ENCODE data around the gene ZNF254.

ZNF254 gene

DNA sequence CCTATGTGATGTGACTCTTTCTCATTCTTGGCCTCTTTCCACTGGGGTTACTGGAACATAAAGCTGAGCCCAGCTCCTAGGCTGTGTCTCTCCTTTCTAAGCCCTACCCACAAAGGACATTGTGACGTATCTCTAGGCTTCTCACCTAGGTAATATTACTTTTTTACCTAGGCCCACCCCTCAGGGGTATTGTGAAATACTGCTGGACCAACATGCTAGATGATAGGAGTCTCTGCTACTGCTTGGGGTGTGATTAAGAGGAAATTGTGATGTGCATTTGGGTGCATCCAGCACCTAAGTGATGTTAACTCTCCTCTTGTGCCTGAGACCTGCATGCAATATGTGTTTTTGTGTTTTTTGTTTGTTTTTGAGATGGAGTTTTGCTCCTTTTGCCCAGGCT lies 22.8 kb upstream of the ZNF254 start:
- no peaks in the 10 kb centered on the region for H3K79me1 ChIP-seq (ENCODE audit: low read length)

DNA sequence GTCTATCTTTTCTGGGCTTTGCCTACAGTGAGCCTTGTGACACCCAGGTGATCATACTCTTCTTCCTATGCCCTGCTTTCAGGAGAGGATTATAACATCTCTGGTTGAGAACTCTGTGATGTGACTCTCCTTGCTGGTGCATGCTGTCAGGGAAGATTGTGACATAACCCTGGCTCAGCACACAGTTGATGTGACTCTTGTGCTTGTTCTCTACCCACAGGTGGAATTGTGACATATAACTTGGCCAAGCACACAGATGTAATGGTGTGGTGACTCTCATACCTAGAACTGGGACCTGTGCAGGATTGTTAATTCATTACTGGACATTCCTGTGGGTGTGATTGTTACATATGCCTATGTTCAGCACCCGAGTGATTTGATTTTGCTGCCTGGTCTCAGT lies 21.7 kb upstream of the ZNF254 start:
- Histone ChIP-seq H3K9me3 (ENCODE audit: insufficient read depth, low read depth, low read length) (no peaks in the 10 kb centered on the region), H3K79me2 (ENCODE audit: control insufficient read depth, insufficient read depth, low read length, poor library complexity) (no peaks in the 10 kb centered on the region), H3K9ac (ENCODE audit: low read length) (no peak overlapping the region), H3K27ac (ENCODE audit: low read depth, low read length) (no peak overlapping the region), H3K79me1 (ENCODE audit: low read length) (no peaks in the 10 kb centered on the region), H3K4me3 (ENCODE audit: low read depth, low read length) (no peak overlapping the region), H4K12ac (ENCODE audit: low read depth, low read length) (no peak overlapping the region), H2AFZ (ENCODE audit: insufficient read depth, low read length, poor library complexity) (no peak overlapping the region), H3K4me2 (ENCODE audit: low read length) (no peak overlapping the region), H3K36me3 (ENCODE audit: control insufficient read depth in 1 of 2, insufficient read depth in 2 of 2, low read length in 2 of 2) (peaks cover 10 to 43% of the 10 kb centered on the region in 2 experiments), H4K91ac (ENCODE audit: low read depth, low read length) (no peak overlapping the region), H2BK12ac (ENCODE audit: low read length) (no peak overlapping the region), H3K4ac (ENCODE audit: low read depth, low read length) (no peak overlapping the region), H3K4me1 (ENCODE audit: control insufficient read depth in 1 of 2, insufficient read depth in 2 of 2, low read length in 2 of 2) (no peaks in the 10 kb centered on the region), H3K14ac (ENCODE audit: low read length) (no peak overlapping the region), H3K27me3 (ENCODE audit: insufficient read depth, low read length) (no peaks in the 10 kb centered on the region), H4K8ac (ENCODE audit: low read depth, low read length) (no peak overlapping the region), H2BK120ac (ENCODE audit: insufficient read depth, low read length, poor library complexity) (no peak overlapping the region), H2AK5ac (ENCODE audit: low read length) (no peak overlapping the region), H2BK5ac (ENCODE audit: low read depth, low read length, poor library complexity) (no peak overlapping the region), H3K23ac (ENCODE audit: low read length) (no peak overlapping the region), H3K18ac (ENCODE audit: low read length) (no peak overlapping the region)
- peak in 1 of 2 donors; percentile 65 for DNase-seq
- no CpG with 5 or more reads among the region's 1 CpG for WGBS (ENCODE audit: extremely low coverage, insufficient coverage, insufficient read length)

More for the DNA sequence above, 22.8 kb upstream of the ZNF254 start:
- Histone ChIP-seq H4K12ac (ENCODE audit: low read depth, low read length) (no peak overlapping the region), H3K27me3 (ENCODE audit: insufficient read depth, low read length) (no peaks in the 10 kb centered on the region), H3K18ac (ENCODE audit: low read length) (no peak overlapping the region), H2AK5ac (ENCODE audit: low read length) (no peak overlapping the region), H3K27ac (ENCODE audit: low read depth, low read length) (no peak overlapping the region), H3K9me3 (ENCODE audit: insufficient read depth, low read depth, low read length) (no peaks in the 10 kb centered on the region), H2BK120ac (ENCODE audit: insufficient read depth, low read length, poor library complexity) (no peak overlapping the region), H3K36me3 (ENCODE audit: control insufficient read depth in 1 of 2, insufficient read depth in 2 of 2, low read length in 2 of 2) (peaks cover 15 to 50% of the 10 kb centered on the region in 2 experiments), H2BK12ac (ENCODE audit: low read length) (no peak overlapping the region), H3K4me1 (ENCODE audit: control insufficient read depth in 1 of 2, insufficient read depth in 2 of 2, low read length in 2 of 2) (no peaks in the 10 kb centered on the region), H3K9ac (ENCODE audit: low read length) (no peak overlapping the region), H3K23ac (ENCODE audit: low read length) (no peak overlapping the region), H3K79me2 (ENCODE audit: control insufficient read depth, insufficient read depth, low read length, poor library complexity) (no peaks in the 10 kb centered on the region), H3K4me2 (ENCODE audit: low read length) (no peak overlapping the region), H3K4ac (ENCODE audit: low read depth, low read length) (no peak overlapping the region), H4K91ac (ENCODE audit: low read depth, low read length) (no peak overlapping the region), H2BK5ac (ENCODE audit: low read depth, low read length, poor library complexity) (no peak overlapping the region), H2AFZ (ENCODE audit: insufficient read depth, low read length, poor library complexity) (no peak overlapping the region), H3K4me3 (ENCODE audit: low read depth, low read length) (no peak overlapping the region), H3K14ac (ENCODE audit: low read length) (no peak overlapping the region), H4K8ac (ENCODE audit: low read depth, low read length) (no peak overlapping the region)
- no CpG with 5 or more reads among the region's 1 CpG for WGBS (ENCODE audit: extremely low coverage, insufficient coverage, insufficient read length)
- DNase-seq, result no peak

DNA sequence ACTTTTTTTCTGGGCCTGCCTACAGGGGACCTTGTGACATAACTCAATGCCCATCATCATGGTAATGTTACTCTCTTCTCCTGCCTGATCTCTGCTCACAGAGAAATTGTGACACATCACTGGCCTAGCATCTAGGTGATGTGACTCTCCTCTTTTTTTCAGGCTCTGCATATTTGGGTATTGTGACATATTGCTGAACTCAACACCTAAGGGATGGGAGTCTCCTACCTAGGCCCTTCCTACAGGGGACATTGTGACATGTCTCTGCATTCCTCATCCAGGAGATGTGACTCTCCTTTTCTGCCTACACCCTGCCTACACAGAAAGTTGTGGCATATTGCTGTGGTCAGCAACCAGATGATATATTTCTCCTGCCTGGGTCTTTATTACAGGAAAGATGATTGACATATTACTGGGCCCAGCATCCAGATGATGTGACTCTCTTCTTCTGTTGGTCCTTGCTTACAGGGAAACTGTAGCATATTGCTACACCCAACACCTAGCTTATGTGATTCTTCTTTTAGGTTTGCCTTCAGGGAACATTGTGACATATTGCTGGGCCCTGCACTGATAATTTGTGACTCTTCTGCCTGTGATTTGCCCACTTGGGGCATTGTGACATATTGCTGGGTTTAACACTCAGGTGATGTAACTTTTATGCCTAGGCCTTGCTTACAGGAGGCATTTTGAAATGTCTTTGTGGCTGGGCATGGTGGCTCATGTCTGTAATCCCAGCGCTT lies 21.0 kb upstream of the ZNF254 start:
- Histone ChIP-seq H3K79me2 (ENCODE audit: control insufficient read depth, insufficient read depth, low read length, poor library complexity) (no peaks in the 10 kb centered on the region), H3K4me1 (ENCODE audit: control insufficient read depth in 1 of 2, insufficient read depth in 2 of 2, low read length in 2 of 2) (no peaks in the 10 kb centered on the region), H3K4ac (ENCODE audit: low read depth, low read length) (no peak overlapping the region), H3K23ac (ENCODE audit: low read length) (no peak overlapping the region), H3K4me3 (ENCODE audit: low read depth, low read length) (no peak overlapping the region), H2AFZ (ENCODE audit: insufficient read depth, low read length, poor library complexity) (no peak overlapping the region), H3K9me3 (ENCODE audit: insufficient read depth, low read depth, low read length) (no peaks in the 10 kb centered on the region), H4K8ac (ENCODE audit: low read depth, low read length) (no peak overlapping the region), H3K4me2 (ENCODE audit: low read length) (no peak overlapping the region), H2AK5ac (ENCODE audit: low read length) (no peak overlapping the region), H3K9ac (ENCODE audit: low read length) (no peak overlapping the region), H4K12ac (ENCODE audit: low read depth, low read length) (no peak overlapping the region), H3K27ac (ENCODE audit: low read depth, low read length) (no peak overlapping the region), H4K91ac (ENCODE audit: low read depth, low read length) (no peak overlapping the region), H3K14ac (ENCODE audit: low read length) (no peak overlapping the region), H2BK12ac (ENCODE audit: low read length) (no peak overlapping the region), H2BK5ac (ENCODE audit: low read depth, low read length, poor library complexity) (no peak overlapping the region), H3K79me1 (ENCODE audit: low read length) (no peaks in the 10 kb centered on the region), H3K36me3 (ENCODE audit: control insufficient read depth in 1 of 2, insufficient read depth in 2 of 2, low read length in 2 of 2) (peaks cover 10 to 36% of the 10 kb centered on the region in 2 experiments), H2BK120ac (ENCODE audit: insufficient read depth, low read length, poor library complexity) (no peak overlapping the region), H3K27me3 (ENCODE audit: insufficient read depth, low read length) (no peaks in the 10 kb centered on the region), H3K18ac (ENCODE audit: low read length) (no peak overlapping the region)
- no CpG with 5 or more reads among the region's 1 CpG for WGBS (ENCODE audit: extremely low coverage, insufficient coverage, insufficient read length)
- peak; percentile 63 to 88 for DNase-seq

DNA sequence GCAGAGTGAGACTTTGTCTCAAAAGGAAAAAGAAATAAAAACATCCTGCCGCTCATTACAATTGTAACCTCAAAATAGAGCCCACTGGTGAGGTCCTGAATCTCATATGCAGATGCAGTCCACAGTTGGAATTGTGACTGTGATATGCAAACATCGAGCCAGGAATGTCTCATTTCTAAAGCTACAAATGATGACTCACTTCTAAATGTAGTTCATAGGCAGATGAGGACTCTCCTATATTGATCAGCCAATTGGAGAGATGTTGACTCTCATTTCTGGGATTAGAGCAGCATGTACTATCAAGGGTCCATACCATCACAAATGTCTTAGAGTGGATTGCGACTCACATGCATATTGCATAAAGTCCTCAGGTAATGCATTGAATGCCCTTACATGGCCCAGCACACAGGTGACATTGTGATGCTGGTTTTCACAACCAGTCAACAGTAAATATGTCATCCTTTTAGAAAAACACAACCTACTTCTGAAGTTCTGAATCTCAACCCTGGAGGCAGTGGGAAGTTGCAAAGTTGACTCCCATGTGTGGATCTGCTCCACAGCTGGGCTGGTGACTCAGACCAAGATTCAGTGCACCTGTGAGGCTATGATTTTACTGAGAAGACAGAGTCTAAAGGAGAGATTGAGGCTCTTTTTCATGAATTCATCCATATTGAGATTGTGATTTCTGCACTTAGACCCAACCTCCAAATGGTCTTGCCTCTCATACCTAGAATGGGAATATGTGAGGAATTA lies 16.9 kb upstream of the ZNF254 start:
- H3K36me3 ChIP-seq (ENCODE audit: control insufficient read depth in 1 of 2, insufficient read depth in 2 of 2, low read length in 2 of 2), result peaks cover 19 to 54% of the 10 kb centered on the region in 2 experiments
- no peaks in the 10 kb centered on the region for H3K79me2 ChIP-seq (ENCODE audit: control insufficient read depth, insufficient read depth, low read length, poor library complexity)
- no peaks in the 10 kb centered on the region for H3K27me3 ChIP-seq (ENCODE audit: insufficient read depth, low read length)

More for the DNA sequence above, 16.9 kb upstream of the ZNF254 start:
- no peak overlapping the region for H3K23ac ChIP-seq (ENCODE audit: low read length)
- no peak overlapping the region for H3K18ac ChIP-seq (ENCODE audit: low read length)
- no peak overlapping the region for H2AK5ac ChIP-seq (ENCODE audit: low read length)
- no peak overlapping the region for H2AFZ ChIP-seq (ENCODE audit: insufficient read depth, low read length, poor library complexity)
- no peak for DNase-seq
- H3K4ac ChIP-seq (ENCODE audit: low read depth, low read length), result no peak overlapping the region
- H3K4me2 ChIP-seq (ENCODE audit: low read length), result no peak overlapping the region
- no CpG with 5 or more reads among the region's 3 CpGs for WGBS (ENCODE audit: extremely low coverage, insufficient coverage, insufficient read length)
- no peaks in the 10 kb centered on the region for H3K79me1 ChIP-seq (ENCODE audit: low read length)
- no peak overlapping the region for H2BK5ac ChIP-seq (ENCODE audit: low read depth, low read length, poor library complexity)
- no peak overlapping the region for H3K4me3 ChIP-seq (ENCODE audit: low read depth, low read length)
- H3K14ac ChIP-seq (ENCODE audit: low read length), result no peak overlapping the region
- no peak overlapping the region for H3K27ac ChIP-seq (ENCODE audit: low read depth, low read length)
- H3K9me3 ChIP-seq (ENCODE audit: insufficient read depth, low read depth, low read length), result peaks cover 6% of the 10 kb centered on the region
- H4K91ac ChIP-seq (ENCODE audit: low read depth, low read length), result no peak overlapping the region
- H3K4me1 ChIP-seq (ENCODE audit: control insufficient read depth in 1 of 2, insufficient read depth in 2 of 2, low read length in 2 of 2), result no peaks in the 10 kb centered on the region
- no peak overlapping the region for H4K8ac ChIP-seq (ENCODE audit: low read depth, low read length)
- H2BK12ac ChIP-seq (ENCODE audit: low read length), result no peak overlapping the region
- H2BK120ac ChIP-seq (ENCODE audit: insufficient read depth, low read length, poor library complexity), result no peak overlapping the region
- no peak overlapping the region for H3K9ac ChIP-seq (ENCODE audit: low read length)
- no peak overlapping the region for H4K12ac ChIP-seq (ENCODE audit: low read depth, low read length)
